HepG2 (cell line): ENCODE measurements around the gene RIT2.

Source experiments
- MXD1 ChIP-seq: sonication (generic); formaldehyde crosslinking; IDR thresholded peaks from 2 replicates; pipeline ENCODE4 v1.4.0; 2020; ENCODE audit warnings: mild to moderate bottlenecking, missing genetic modification reagents
- POLR2A ChIP-seq, 2 experiments: IDR thresholded peaks; 2 replicates each; pipeline ENCODE4 v1.6.1; 2011; ENCODE audit warnings: low read depth in 2 of 2, low read length in 2 of 2, mild to moderate bottlenecking in 1 of 2, moderate library complexity in 1 of 2; ENCODE audit not compliant: insufficient read depth in 1 of 2

GRCh38 chr18:42948831-42949230 is 166.7 kb downstream of the RIT2 start:
- TF ChIP-seq MXD1: no peak
- TF ChIP-seq POLR2A (IDR thresholded peaks at IDR 0.05; ENCODE audit: insufficient read depth in 1 of 2, low read depth in 2 of 2, low read length in 2 of 2): no peak
